NCI-H1417 treated with DMSO at 0.1 percent for 48 hours (cell line): Measurements from ENCODE around the gene BGLAP.

ENCODE experiments used
- DNase-seq: peaks from one replicate; lab custom pipeline; 2025; lab: John Stamatoyannopoulos, UW

The BGLAP gene

DNA sequence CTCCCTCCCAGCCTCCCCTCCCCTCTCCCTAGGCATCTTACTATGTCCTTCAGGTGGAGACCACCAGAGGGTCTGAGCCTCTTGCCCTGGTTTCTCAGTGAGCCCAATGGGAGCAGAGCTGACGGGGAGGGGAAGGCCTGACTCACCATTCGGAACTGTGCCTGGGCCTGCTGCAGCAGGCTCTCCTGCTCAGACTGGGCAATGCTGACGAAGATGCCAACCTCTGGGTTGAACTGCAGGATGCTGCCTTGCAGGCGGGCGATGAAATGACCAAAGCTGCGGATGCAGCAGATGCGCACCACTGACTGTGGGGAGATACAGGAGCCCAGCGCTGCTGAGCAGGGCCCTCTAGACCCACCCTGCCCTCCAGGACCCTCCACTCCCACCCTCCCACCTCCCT lies 16.9 kb downstream of the BGLAP start:
- no peak for DNase-seq

DNA sequence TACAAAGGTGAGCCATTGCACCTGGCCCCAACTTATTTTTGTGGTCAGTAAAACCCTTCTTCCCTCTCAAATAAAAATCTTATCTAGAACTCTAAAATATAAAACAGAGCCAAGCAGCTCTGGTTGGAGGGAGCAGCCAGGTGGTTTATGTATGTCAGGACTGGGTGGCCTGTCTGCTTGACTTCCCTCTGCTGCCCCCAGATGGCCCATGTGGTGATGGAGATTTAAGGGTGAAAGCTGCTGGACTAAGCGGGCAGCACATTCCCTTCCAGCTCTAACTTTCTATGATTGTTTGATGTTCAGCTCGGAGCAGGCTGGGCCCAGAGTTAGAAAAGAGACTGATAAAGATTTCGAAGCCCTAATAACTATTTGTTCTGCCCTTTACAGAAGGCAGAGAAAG lies 17.8 kb downstream of the BGLAP start:
- no peak for DNase-seq

DNA sequence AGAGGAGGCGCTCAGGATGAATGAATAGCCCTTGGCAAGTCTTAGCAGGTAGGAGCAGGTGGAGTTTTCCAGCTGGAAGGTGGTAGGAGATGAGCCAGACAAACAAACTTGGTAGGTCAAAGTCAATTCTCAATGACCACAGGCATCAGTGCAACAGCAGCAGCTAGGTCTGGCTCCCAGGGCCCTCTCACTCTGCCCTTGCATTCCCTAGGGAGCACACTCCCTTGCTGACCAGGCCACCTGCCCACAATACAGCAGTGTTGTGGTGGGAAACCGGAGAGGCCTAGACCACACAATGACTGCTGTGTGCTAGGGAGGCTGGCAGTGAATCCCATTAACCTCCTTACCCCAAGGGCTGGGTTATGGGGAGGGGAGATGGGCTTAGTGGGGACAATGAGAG lies 18.9 kb downstream of the BGLAP start:
- DNase-seq = no peak

DNA sequence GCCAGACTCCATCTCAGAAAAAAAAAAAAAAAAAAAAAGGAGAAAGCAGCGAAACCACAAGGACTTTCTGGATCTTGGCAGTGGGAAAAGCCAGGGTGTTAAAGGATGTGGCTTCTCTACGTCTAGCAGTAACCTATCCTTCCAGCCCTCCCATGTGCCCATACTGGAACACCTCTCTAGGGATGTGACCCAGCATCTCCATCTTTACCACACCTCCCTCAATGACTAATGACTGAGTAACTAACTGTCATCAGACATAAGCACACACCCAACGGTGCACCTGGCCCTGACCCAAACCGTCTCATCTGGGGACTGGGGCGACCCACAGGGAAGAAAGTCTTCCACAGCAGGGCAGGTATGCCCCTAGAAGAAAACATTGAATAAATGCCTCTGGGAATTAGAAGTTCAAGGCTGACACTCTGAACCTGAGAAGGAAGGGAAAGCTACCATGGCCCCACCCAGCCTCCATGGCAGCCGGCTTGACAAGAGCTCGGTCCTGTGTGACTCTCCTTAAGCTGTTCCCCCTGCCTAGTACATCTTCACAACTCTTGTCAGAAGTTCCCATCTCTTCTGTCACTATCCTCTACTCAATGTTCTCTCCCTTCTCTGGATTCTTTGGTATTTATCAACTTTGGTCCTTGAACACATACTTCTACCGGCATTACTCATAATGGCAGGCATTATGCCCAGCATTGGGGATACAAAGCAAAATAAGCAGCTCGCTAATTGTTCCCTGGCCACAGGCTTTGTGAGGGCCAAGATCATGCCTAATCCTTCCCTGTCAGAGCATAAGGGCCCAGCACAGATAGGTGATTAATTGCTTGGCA lies 20.7 kb downstream of the BGLAP start:
- DNase-seq = no peak

DNA sequence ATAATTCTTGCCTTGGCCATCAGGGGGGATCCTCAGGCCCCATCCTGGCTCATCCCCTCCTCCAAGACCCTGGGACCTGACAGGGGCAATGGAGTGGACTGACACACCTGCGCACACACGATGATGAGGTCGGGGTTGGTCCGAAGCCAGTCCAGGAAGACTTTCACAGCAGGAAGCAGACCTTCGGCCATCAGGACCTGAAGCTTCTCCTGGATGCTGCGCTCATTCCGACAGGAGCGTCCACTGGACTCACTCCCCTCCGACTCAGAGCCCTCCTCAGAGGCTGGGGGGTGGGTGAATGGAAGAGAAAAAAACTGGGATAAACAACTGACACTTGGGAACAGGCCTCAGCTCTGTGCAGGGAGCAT lies 21.3 kb downstream of the BGLAP start:
- no peak for DNase-seq

DNA sequence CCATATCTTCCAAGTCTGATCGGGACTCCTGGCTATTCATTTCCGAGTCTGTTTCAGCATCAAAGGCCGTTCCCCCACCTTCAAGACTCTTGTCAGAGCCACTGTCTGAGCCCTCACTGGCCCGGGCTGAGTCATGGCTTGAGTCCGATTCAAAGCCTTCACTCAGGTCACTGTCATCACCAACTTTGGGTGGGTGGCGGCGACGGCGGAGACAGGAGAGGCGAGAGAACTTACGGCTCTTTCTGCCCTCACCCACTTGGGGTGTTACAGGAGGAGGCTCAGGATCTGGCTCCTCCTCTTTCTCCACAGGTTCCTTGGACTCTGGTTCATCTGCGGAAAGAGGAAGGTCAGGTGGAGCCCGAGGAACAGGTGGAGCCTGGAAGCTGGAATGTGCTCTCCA lies 24.1 kb downstream of the BGLAP start:
- no peak for DNase-seq

DNA sequence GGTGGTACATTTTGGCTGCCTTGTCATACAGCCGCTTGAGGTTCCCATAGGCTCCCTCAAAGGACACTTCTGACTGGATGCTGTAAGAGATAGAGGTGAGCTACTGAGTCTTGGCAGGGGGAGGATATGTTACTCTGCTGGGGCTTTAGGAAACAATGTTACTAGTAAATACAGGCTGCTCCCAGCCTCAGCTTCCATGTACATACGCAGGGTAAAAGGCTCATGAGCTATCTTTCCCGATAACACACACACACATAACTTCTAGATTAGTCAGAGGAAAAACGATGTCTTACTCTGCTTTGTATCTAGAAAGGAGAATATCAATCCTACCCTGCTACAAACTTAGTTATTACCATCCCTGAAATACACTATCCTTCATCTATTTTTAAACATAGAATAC lies 26.4 kb downstream of the BGLAP start:
- no peak for DNase-seq

DNA sequence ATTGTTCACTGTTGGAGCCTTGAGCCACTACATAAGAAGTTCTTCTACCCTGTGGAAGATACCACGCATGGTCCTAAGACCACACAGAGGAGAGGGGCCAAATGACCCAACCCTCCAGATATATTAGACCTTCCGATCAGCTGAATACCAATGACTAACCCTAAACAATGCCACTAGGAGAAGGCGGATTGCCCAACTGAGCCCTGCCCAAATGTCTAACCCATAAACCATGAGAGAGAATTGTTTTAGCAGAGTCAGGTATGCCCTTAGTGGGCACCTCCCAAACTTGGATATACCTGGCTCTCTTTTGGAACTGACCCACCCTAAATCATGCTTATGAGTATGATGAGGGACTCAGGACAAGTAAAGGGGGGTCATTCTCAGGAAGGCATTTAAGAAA lies 28.3 kb downstream of the BGLAP start:
- no peak for DNase-seq

DNA sequence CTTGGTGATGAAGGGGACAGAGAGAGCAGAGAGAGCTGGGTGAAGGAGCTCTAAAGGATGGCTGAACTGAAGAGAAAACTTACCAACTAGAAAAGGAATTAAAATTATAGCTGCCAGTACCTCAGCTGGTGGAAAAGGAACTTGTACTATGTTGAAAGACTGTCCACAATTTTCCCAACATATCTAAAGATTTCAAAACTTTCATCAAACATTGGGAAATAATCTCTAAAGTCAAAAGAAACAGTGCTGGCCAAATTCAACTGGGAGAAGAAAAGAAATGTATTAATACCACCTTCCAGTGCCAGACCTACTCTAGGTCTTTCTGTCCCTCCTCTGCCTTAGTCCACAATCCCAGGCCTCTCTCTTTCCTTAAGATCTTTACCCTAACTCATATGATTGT lies 34.5 kb downstream of the BGLAP start:
- DNase-seq = no peak

DNA sequence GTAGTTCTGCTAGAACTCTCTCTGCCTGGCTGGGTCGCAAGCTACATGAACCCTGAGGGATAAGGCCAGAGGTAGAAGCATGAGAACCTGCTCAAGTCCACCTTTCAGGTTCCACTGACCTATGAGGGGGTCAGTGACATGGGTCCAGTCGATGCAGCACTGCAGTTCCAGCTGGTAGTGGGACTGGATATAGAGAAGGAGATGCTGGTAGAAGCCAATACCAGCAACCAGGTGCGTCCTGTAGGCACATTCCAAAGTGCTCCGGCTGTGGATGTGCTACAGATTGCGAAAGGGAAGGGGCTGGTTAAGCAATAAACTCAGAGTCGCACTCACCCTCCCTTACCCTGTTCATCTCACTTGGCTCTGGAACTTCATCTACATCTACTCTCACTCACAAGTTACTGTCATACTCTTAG lies 35.0 kb downstream of the BGLAP start:
- no peak for DNase-seq

DNA sequence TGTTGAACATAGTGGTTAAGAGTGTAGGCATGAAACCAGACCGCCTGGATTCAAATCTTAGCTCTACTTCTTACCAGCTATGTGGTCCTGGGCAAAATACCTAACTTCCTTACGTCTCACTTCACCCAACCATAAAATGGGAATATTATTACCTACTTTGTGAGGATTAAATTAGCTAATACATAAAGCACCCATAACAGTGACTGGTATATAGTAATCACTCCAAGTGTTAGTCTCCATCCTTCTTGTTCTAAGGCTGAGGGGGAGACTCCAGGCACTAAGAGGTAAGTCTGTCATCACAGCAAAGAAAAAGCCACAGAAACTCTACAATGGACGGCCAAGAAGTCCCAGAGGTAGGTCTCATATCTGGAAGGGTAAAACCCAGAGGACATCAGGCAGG lies 37.9 kb downstream of the BGLAP start:
- DNase-seq = no peak

DNA sequence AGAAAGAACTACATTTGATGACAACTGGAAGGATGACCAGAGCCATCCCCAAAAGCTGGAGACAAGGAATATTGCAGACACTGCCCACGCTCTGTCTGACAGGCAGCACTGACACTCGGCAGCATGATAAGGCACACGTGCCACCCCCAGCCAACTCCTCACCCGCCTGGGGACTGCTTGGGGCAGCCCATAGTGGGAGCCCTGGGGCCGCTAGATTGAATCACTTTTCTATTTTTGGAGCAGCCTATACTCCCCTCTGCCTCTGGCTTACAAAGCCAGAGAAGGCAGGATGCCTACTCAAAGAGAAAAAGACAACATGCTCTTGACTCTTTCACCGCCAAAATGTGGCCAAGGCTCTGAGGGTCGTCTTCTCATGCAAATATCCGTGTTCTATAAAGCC lies 39.3 kb downstream of the BGLAP start:
- DNase-seq = no peak

DNA sequence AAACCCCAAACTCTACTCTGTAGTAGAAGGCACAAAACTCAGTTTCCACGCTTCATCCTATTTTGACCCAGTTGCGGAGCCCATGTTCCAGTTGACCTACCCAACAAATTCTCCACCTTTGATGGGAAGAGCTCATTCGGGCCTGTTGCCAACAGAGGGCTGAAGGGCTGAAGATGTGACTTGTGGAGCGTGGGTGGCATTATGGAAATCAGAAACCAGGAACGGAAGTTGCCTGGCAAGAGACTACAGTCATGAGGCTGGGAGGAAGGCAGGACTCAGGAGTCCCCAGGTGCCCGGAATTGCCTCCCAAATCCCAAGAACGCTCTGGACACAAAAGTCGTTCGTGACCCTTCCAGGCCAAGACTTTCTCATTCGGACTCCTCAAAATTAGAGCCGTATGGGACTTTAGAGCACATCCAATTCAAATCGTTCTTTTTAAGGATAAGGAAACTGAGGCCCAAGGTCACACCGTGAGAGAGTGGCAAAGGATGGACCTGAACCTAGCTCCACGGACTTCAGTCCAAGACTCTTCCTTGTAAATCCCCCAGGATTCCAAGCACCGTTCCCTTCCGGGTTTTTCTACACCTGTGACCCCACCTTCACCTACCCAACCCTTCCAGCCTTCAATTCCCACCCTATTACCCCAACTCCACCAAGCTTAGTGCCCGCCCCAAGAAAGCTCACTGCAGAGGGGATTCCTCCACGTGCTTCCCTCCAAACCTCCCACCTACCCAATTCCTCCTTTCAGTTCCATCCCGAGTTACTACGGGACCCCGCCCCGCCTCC lies 39.9 kb downstream of the BGLAP start:
- DNase-seq = no peak

DNA sequence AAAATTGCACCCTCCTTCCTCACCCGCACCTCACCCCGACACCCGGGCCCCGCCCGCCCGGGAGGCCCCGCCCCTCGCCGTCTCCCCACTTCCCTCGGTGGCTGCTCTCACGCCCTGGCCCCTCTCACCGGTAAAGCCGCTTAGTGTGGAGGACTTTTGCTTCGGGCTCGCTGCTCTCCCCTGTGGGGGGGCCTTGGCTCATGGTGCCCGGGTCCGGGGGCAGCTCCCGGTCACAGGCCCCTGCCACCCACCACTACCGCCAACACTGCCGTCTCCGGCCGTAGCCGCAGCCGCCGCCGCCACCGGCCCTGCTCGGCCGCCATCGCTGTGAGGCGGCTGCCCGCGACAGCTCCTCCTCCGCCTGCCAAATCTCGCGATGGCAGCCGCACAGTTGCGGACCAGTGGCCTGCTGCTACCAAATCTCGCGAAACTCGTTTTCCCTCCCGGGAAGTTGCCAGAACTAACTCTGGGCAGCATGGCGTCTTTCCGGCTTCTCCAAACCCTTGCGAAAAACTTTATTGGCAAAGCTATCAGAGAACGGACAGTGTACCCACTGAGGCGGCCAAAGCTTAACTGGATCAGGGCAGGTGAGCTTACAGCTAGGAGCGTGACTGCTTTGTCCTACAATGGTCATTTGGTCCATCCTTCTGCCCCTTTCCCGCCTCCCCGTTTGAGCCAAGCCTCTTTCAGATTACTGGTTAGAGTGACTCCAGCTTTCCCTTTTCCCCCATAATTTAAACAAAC lies 40.7 kb downstream of the BGLAP start, which contains the start of gene SMG5:
TSS of gene SMG5 (minus strand) at position 347 of the 744 bp plus-strand sequence. CDS start at position 202, 145 bp downstream.
- DNase-seq = peak; percentile 92

DNA sequence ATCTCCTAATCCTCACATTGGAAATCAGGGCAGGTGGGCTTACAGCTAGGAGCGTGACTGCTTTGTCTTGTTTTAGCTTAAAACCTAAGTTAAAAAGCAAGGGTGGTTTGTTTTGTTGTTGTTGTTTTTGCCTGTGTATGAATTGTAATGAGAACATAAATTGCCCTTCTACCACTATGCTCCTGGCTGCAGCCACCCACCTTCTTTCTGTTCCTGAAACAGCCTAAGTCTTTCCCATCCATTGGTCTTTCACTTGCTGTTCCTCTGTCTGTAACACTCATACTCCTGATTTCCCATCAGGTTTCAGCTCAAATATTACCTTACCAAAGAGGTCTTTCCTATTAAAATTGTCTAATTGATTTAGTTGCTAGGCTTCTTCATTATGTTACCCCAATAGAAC lies 41.5 kb downstream of the BGLAP start:
- DNase-seq = no peak

DNA sequence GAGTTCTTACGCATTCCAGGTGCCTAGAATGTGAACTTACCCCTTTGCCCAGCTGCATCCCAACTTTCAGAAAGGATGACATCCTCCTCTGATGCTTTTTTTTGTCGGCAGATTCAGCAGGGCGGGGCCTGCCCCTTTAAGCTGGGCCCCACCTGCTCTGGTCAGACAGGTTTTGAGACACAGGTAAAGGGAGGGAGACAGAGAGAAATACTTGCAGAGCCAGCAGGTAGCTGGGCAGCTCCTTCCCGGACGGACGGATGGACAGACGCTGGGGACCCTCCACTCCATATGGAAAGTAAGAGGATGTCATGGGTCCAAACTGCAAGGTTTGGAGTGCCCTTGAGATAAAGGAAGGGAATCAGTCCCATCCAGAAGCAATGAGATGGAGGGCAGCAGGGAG lies 42.1 kb downstream of the BGLAP start, which contains the start of gene TMEM79:
TSS of gene TMEM79 (plus strand) at position 214 of the 400 bp plus-strand sequence. CDS start 902 bp downstream, outside the sequence.
- no peak for DNase-seq

DNA sequence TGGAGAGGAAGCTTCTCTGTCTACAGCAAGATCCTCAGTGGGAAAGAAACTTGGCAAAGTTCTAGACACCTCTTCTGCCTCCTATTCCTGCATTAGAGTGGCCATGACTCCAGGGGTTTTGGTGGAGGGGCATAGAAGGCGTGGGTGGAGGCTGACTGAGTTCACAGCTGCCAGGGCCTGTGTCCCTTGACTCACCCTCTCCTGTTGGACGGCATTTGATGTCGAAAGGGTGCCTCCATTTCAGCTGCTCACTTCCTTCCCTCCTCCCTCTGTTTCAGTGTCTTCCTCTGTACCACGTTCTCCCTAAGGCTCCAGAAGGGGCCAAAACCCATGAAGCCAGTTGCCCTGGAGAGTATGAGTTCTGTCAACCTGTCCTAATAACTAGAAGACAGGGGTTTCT lies 42.8 kb downstream of the BGLAP start:
- no peak for DNase-seq

DNA sequence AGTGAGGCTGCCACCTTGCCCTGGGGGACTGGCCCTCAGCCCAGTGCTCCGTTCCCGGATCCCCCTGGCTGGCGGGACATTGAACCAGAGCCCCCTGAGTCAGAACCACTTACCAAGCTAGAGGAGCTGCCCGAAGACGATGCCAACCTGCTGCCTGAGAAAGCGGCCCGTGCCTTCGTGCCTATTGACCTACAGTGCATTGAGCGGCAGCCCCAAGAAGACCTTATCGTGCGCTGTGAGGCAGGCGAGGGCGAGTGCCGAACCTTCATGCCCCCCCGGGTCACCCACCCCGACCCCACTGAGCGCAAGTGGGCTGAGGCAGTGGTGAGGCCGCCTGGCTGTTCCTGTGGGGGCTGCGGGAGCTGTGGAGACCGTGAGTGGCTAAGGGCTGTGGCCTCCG lies 43.5 kb downstream of the BGLAP start:
- no peak for DNase-seq

DNA sequence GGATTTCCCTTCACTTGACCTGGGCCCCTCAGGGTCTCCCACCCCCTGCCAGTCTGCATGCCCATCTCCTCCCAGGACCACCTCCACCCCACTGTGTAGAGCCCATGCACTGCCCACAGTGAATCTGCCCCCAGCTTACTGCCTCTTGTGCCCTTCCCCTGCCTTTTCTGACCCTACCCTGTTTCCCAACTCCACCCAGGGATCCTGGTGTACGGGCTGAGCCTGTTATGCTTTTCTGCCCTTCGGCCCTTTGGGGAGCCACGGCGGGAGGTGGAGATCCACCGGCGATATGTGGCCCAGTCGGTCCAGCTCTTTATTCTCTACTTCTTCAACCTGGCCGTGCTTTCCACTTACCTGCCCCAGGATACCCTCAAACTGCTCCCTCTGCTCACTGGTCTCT lies 44.1 kb downstream of the BGLAP start:
- DNase-seq = no peak

DNA sequence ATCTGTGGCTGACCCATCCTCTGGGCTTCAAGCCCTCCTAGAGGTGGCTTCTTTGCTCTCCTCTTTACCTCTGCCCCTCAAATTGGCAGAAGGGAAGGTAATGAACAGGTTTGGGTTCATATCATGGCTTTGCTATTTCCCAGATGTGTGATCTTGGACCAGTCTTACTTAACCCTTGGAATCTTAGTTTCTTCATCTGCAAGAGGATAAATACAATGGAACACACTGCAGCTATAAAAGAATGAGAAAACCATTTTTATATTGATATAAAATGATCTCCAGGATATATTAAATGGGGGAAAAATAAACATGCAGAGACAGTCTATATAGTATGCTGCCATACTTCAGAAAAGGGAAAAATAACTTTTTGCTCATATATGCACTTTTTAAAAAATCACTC lies 47.9 kb downstream of the BGLAP start:
- no peak for DNase-seq

DNA sequence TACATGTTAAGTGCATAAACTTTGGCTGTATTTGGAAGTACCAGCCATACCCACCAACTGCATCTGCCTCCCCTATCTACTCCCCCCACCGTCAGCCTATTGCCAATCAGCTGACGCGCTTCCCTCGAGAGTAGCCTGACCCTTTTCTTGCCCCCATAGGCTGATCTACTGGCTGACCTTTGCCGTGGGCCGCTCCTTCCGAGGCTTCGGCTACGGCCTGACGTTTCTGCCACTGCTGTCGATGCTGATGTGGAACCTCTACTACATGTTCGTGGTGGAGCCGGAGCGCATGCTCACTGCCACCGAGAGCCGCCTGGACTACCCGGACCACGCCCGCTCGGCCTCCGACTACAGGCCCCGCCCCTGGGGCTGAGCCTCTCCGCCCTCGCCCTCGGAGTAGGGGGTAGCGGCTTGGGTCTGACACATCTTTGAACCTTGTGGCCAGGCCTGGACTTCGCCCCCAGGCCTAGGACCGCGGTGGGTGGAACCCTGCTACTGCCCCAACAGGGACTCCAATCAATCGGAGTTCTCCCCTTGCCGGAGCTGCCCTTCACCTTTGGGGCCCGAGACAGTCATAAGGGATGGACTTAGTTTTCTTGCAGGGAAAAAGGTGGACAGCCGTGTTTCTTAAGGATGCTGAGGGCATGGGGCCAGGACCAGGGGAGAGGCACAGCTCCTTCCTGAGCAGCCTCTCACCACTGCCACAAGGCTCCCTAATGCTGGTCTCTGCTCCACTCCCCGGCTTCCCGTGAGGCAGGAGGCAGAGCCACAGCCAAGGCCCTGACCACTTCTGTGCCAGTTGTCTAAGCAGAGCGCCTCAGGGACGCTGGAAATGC lies 49.5 kb downstream of the BGLAP start:
- DNase-seq = no peak
